ENCODE results near the gene GPC6.

DNA sequence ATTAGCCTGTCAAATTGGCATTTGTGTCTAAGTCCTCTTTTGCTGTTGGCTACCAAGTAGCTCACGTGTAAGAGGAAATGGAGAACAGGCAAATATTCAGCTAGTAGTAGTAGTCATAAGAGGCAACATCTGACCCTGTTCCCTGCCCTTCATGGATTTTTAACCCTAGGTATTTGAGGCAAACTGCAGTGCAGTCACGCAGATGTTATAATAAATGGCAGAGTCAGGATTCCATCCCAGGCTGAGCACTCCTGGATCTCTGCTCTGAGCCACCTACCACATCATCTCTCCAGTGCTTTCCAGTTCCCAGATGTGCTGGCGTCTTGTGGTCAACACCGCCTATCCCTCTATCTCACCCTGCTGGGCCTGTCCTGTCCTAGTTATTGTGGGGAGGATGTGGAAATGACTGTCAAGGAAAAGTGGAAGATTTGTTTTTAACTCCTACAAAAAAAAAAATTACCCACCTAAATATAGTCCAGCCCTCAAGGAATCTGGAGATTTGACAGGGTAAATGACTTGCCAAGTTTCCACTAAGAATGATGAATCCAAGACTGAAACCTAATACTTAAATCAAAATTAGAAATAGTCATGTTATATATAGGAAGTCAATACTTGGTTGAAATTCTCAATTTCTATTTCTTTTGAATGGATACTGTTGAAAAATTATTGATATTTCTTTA, 322.9 kb downstream of the GPC6 start:
- TF ChIP-seq EZH2 (IDR thresholded peaks at IDR 0.05; ENCODE audit: borderline replicate concordance, insufficient read depth, low read depth, low read length, poor library complexity, severe bottlenecking), result no peak
- TF ChIP-seq, protein P1, sequence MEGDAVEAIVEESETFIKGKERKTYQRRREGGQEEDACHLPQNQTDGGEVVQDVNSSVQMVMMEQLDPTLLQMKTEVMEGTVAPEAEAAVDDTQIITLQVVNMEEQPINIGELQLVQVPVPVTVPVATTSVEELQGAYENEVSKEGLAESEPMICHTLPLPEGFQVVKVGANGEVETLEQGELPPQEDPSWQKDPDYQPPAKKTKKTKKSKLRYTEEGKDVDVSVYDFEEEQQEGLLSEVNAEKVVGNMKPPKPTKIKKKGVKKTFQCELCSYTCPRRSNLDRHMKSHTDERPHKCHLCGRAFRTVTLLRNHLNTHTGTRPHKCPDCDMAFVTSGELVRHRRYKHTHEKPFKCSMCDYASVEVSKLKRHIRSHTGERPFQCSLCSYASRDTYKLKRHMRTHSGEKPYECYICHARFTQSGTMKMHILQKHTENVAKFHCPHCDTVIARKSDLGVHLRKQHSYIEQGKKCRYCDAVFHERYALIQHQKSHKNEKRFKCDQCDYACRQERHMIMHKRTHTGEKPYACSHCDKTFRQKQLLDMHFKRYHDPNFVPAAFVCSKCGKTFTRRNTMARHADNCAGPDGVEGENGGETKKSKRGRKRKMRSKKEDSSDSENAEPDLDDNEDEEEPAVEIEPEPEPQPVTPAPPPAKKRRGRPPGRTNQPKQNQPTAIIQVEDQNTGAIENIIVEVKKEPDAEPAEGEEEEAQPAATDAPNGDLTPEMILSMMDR (IDR thresholded peaks at IDR 0.05), result no peak

Measured in B cell (primary cell).